ENCODE measurements around the gene RARRES2.

Gene RARRES2

GRCh38 chr7:150360363-150361058 is 19.1 kb upstream of the RARRES2 start:
- no peak for TF ChIP-seq CTCF (IDR thresholded peaks at IDR 0.05; ENCODE audit: low read depth, low read length)
- Histone ChIP-seq H3K36me3 (no peaks in the 10 kb centered on the region), H3K4me1 (peaks cover 10% of the 10 kb centered on the region), H3K4me3 (ENCODE audit: low read depth, low read length) (no peak overlapping the region), H3K27me3 (no peaks in the 10 kb centered on the region), H3K9me3 (no peaks in the 10 kb centered on the region)
- no peak for DNase-seq

- H3K4me1 ChIP-seq = peaks cover 10% of the 10 kb centered on the region
- no peak for DNase-seq
- H3K4me3 ChIP-seq (ENCODE audit: low read depth, low read length) = no peak overlapping the region
Observed at GRCh38 chr7:150359622-150360362, 18.4 kb upstream of the RARRES2 start.

GRCh38 chr7:150358988-150359621 is 17.7 kb upstream of the RARRES2 start:
- no peak overlapping the region for H3K4me3 ChIP-seq (ENCODE audit: low read depth, low read length)

More at GRCh38 chr7:150359622-150360362, 18.4 kb upstream of the RARRES2 start:
- H3K36me3 ChIP-seq = no peaks in the 10 kb centered on the region
- H3K27me3 ChIP-seq = no peaks in the 10 kb centered on the region
- TF ChIP-seq CTCF (IDR thresholded peaks at IDR 0.05; ENCODE audit: low read depth, low read length) = no peak
- H3K9me3 ChIP-seq = no peaks in the 10 kb centered on the region

GRCh38 chr7:150358433-150358832 is 17.0 kb upstream of the RARRES2 start:
- peaks cover 5% of the 10 kb centered on the region for H3K4me1 ChIP-seq
- no peak for TF ChIP-seq CTCF (IDR thresholded peaks at IDR 0.05; ENCODE audit: low read depth, low read length)
- H3K36me3 ChIP-seq = no peaks in the 10 kb centered on the region
- H3K4me3 ChIP-seq (ENCODE audit: low read depth, low read length) = no peak overlapping the region
- H3K27me3 ChIP-seq = no peaks in the 10 kb centered on the region
- no peak for DNase-seq
- no peaks in the 10 kb centered on the region for H3K9me3 ChIP-seq

More at GRCh38 chr7:150358988-150359621, 17.7 kb upstream of the RARRES2 start:
- H3K27me3 ChIP-seq = no peaks in the 10 kb centered on the region
- no peak for TF ChIP-seq CTCF (IDR thresholded peaks at IDR 0.05; ENCODE audit: low read depth, low read length)
- H3K4me1 ChIP-seq = peaks cover 10% of the 10 kb centered on the region
- no peaks in the 10 kb centered on the region for H3K36me3 ChIP-seq
- H3K9me3 ChIP-seq = no peaks in the 10 kb centered on the region
- DNase-seq = no peak

- DNase-seq = no peak
- TF ChIP-seq CTCF (IDR thresholded peaks at IDR 0.05; ENCODE audit: low read depth, low read length) = no peak; the same call in 1 of the 2 replicates
- H3K4me3 ChIP-seq (ENCODE audit: low read depth, low read length) = no peak overlapping the region
- H3K9me3 ChIP-seq = no peaks in the 10 kb centered on the region
- H3K4me1 ChIP-seq = peaks cover 4% of the 10 kb centered on the region
- no peaks in the 10 kb centered on the region for H3K36me3 ChIP-seq
- no peaks in the 10 kb centered on the region for H3K27me3 ChIP-seq
Observed at GRCh38 chr7:150357771-150358427, 16.5 kb upstream of the RARRES2 start.

All from BE2C (cell line).